Brain pericyte (primary cell): ENCODE measurements around the gene SHROOM3.
A peak's percentile ranks its signal among the peaks of the same experiment; 100 is the strongest.

Source experiments
- DNase-seq: peaks from one replicate; pipeline ENCODE4 v3.0.0-alpha.2; 2012; ENCODE audit warnings: low read depth, low spot score

SHROOM3 gene

GRCh38 chr4:76779740-76780459 lies 344.9 kb downstream of the SHROOM3 start:
- DNase-seq: no peak

GRCh38 chr4:76780781-76781697 lies 346.0 kb downstream of the SHROOM3 start:
- no peak for DNase-seq

GRCh38 chr4:76781698-76782595 lies 346.9 kb downstream of the SHROOM3 start:
- no peak for DNase-seq

GRCh38 chr4:76782837-76783236 lies 347.8 kb downstream of the SHROOM3 start:
- no peak for DNase-seq

GRCh38 chr4:76783836-76784235 lies 348.8 kb downstream of the SHROOM3 start:
- no peak for DNase-seq

GRCh38 chr4:76784237-76784636 lies 349.2 kb downstream of the SHROOM3 start:
- no peak for DNase-seq

GRCh38 chr4:76787898-76788297 lies 352.9 kb downstream of the SHROOM3 start:
- DNase-seq: no peak

- DNase-seq: no peak
Observed at GRCh38 chr4:76790377-76790776, 355.3 kb downstream of the SHROOM3 start.

GRCh38 chr4:76791479-76791878 lies 356.4 kb downstream of the SHROOM3 start:
- DNase-seq: no peak

GRCh38 chr4:76792418-76792817 lies 357.4 kb downstream of the SHROOM3 start:
- no peak for DNase-seq

- no peak for DNase-seq
Observed at GRCh38 chr4:76795243-76795642, 360.2 kb downstream of the SHROOM3 start.

GRCh38 chr4:76799140-76799539 lies 364.1 kb downstream of the SHROOM3 start:
- DNase-seq: no peak

GRCh38 chr4:76799718-76800117 lies 364.7 kb downstream of the SHROOM3 start:
- no peak for DNase-seq

GRCh38 chr4:76800902-76801301 lies 365.9 kb downstream of the SHROOM3 start:
- DNase-seq: no peak

GRCh38 chr4:76801621-76802235 lies 366.7 kb downstream of the SHROOM3 start:
- no peak for DNase-seq

- no peak for DNase-seq
Observed at GRCh38 chr4:76802236-76803021, 367.4 kb downstream of the SHROOM3 start.

- peak; percentile 84 for DNase-seq
Observed at GRCh38 chr4:76803522-76803921, 368.5 kb downstream of the SHROOM3 start.

- DNase-seq: no peak
Observed at GRCh38 chr4:76804096-76804495, 369.1 kb downstream of the SHROOM3 start.

GRCh38 chr4:76806346-76806745 lies 371.3 kb downstream of the SHROOM3 start:
- no peak for DNase-seq

GRCh38 chr4:76806757-76807156 lies 371.7 kb downstream of the SHROOM3 start:
- no peak for DNase-seq
